Calu3 (cell line): Measurements from ENCODE around the gene YBX1. TPM values are rescaled to one million over a fixed set of nuclear protein-coding genes. Genes with fewer than 3 reads are reported as not detected.

Source experiments
- BruUV-seq: library from RNA; stranded (reverse); fragments of 400-500 nt; replicated peaks from 2 replicates; lab custom pipeline; 2021; lab: Mats Ljungman, UMichigan
- CTCF ChIA-PET: fragments of 300-600 bp; sonication (Branson Sonifier 250); formaldehyde crosslinking; loops from one replicate; lab custom pipeline; 2022; ENCODE audit warnings: antibody characterized with exemption; lab: Charles Lee
- DNase-seq: peaks from one replicate; pipeline ENCODE4 v3.0.0; 2022
- H3K27ac Mint-ChIP-seq: one replicate; pipeline ENCODE4 v1.8.0; 2022; ENCODE audit warnings: mixed read lengths; ENCODE audit not compliant: unreplicated experiment
- H3K27me3 Mint-ChIP-seq: one replicate; pipeline ENCODE4 v1.8.0; 2022; ENCODE audit warnings: mixed read lengths; ENCODE audit not compliant: unreplicated experiment
- H3K36me3 Mint-ChIP-seq: one replicate; pipeline ENCODE4 v1.8.0; 2022; ENCODE audit warnings: mild to moderate bottlenecking, moderate library complexity, mixed read lengths; ENCODE audit not compliant: insufficient read depth, unreplicated experiment
- H3K4me1 Mint-ChIP-seq: one replicate; pipeline ENCODE4 v1.8.0; 2022; ENCODE audit warnings: mild to moderate bottlenecking, low read depth, mixed read lengths; ENCODE audit not compliant: unreplicated experiment
- H3K4me3 Mint-ChIP-seq: one replicate; pipeline ENCODE4 v1.8.0; 2022; ENCODE audit warnings: mild to moderate bottlenecking, low read depth, moderate library complexity, mixed read lengths; ENCODE audit not compliant: unreplicated experiment
- H3K9me3 Mint-ChIP-seq: one replicate; pipeline ENCODE4 v1.8.0; 2022; ENCODE audit warnings: low read depth, mixed read lengths; ENCODE audit not compliant: unreplicated experiment
- intact Hi-C: fragments of 100-400 bp; cut with micrococcal nuclease; formaldehyde crosslinking; loops from one replicate; pipeline ENCODE4 v1.10.0; 2022; ENCODE audit not compliant: unreplicated experiment
- total RNA-seq: library from RNA; stranded (reverse); gene quantifications from 2 replicates; pipeline ENCODE4 v1.2.3, GENCODE V29; 2022
- TF ChIP-seq, protein P1 (sequence below): fragments of 200-600 bp; IDR thresholded peaks from one replicate; pipeline ENCODE4 v1.8.0; 2022; ENCODE audit warnings: antibody characterized with exemption; ENCODE audit not compliant: unreplicated experiment

YBX1 gene
- total RNA-seq, 1 experiment from 2014 or later = 937 TPM

DNA sequence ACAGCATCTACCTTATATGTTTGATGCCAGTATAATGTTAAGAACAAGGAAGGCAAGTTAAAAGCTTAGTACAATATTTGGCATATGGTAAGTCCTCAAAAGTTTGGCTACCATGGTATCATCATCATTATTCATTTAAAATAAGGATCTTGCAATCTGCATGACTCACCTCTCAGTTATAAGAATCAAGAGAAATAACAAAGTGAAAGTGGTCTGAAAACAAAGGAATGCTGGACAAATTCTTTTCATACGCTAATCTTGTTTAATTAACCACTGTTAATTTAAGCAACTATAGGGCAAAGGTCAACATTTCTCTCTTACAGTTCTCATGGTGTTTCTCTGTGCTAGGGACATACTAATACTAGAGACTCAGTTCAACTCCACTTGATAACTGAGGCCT lies 70.9 kb downstream of the YBX1 start:
- Mint-ChIP-seq H3K4me3 (no peak overlapping the region), H3K9me3 (no peaks in the 10 kb centered on the region), H3K27ac (no peak overlapping the region), H3K27me3 (no peaks in the 10 kb centered on the region), H3K36me3 (peaks cover 9% of the 10 kb centered on the region), H3K4me1 (no peaks in the 10 kb centered on the region)
- CTCF ChIA-PET = no interaction called here
- intact Hi-C loops = no loop called here
- no peak for DNase-seq
- no TSS peak for BruUV-seq
- TF ChIP-seq, protein P1, sequence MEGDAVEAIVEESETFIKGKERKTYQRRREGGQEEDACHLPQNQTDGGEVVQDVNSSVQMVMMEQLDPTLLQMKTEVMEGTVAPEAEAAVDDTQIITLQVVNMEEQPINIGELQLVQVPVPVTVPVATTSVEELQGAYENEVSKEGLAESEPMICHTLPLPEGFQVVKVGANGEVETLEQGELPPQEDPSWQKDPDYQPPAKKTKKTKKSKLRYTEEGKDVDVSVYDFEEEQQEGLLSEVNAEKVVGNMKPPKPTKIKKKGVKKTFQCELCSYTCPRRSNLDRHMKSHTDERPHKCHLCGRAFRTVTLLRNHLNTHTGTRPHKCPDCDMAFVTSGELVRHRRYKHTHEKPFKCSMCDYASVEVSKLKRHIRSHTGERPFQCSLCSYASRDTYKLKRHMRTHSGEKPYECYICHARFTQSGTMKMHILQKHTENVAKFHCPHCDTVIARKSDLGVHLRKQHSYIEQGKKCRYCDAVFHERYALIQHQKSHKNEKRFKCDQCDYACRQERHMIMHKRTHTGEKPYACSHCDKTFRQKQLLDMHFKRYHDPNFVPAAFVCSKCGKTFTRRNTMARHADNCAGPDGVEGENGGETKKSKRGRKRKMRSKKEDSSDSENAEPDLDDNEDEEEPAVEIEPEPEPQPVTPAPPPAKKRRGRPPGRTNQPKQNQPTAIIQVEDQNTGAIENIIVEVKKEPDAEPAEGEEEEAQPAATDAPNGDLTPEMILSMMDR = no peak

Other genes starting within 250 kb of the YBX1 start
- gene ZMYND12, start 226.4 kb upstream of the YBX1 start, total RNA-seq = 0.83 and 1.1 TPM in 2 replicates
- gene PPCS, start 225.9 kb upstream of the YBX1 start, total RNA-seq = 67.8 and 72.8 TPM in 2 replicates
- gene CCDC30, start 219.1 kb upstream of the YBX1 start, total RNA-seq = 4.4 and 5.1 TPM in 2 replicates
- 58.6 and 68.3 TPM in 2 replicates for gene PPIH, start 24.0 kb upstream of the YBX1 start, total RNA-seq
- gene CLDN19, start 57.8 kb downstream of the YBX1 start, total RNA-seq = not detected in 2 replicates
- gene P3H1, start 84.6 kb downstream of the YBX1 start, total RNA-seq = 27.9 and 35.1 TPM in 2 replicates
- 7.7 and 9.4 TPM in 2 replicates for gene C1orf50, start 84.8 kb downstream of the YBX1 start, total RNA-seq
- 0.94 and 1.7 TPM in 2 replicates for gene TMEM269, start 102.6 kb downstream of the YBX1 start, total RNA-seq
- 8.0 and 9.3 TPM in 2 replicates for gene ERMAP, start 134.7 kb downstream of the YBX1 start, total RNA-seq
- gene SVBP, start 135.0 kb downstream of the YBX1 start, total RNA-seq = 10.1 and 10.8 TPM in 2 replicates
- gene ZNF691, start 164.2 kb downstream of the YBX1 start, total RNA-seq = 11.8 and 12.0 TPM in 2 replicates